ENCODE measurements around the gene LATS2.

LATS2 gene

GRCh38 chr13:20984879-20985278 lies 76.5 kb downstream of the LATS2 start:
- DNase-seq (ENCODE audit: extremely low read depth, low read depth): no peak
- TF ChIP-seq CTCF (IDR thresholded peaks at IDR 0.05; ENCODE audit: low read depth, low read length): no peak

GRCh38 chr13:20983386-20983785 lies 78.0 kb downstream of the LATS2 start:
- DNase-seq (ENCODE audit: extremely low read depth, low read depth): no peak
- TF ChIP-seq CTCF (IDR thresholded peaks at IDR 0.05; ENCODE audit: low read depth, low read length): no peak

- DNase-seq (ENCODE audit: extremely low read depth, low read depth): no peak
- no peak for TF ChIP-seq CTCF (IDR thresholded peaks at IDR 0.05; ENCODE audit: low read depth, low read length)
These were observed 79.9 kb downstream of the LATS2 start for GRCh38 chr13:20981370-20982095.

- DNase-seq (ENCODE audit: extremely low read depth, low read depth): no peak
- TF ChIP-seq CTCF (IDR thresholded peaks at IDR 0.05; ENCODE audit: low read depth, low read length): no peak
These were observed 80.5 kb downstream of the LATS2 start for GRCh38 chr13:20980899-20981298.

GRCh38 chr13:20980430-20980829 lies 81.0 kb downstream of the LATS2 start:
- no peak for TF ChIP-seq CTCF (IDR thresholded peaks at IDR 0.05; ENCODE audit: low read depth, low read length)
- no peak for DNase-seq (ENCODE audit: extremely low read depth, low read depth)

GRCh38 chr13:20977394-20977793 lies 84.0 kb downstream of the LATS2 start:
- no peak for DNase-seq (ENCODE audit: extremely low read depth, low read depth)
- TF ChIP-seq CTCF (IDR thresholded peaks at IDR 0.05; ENCODE audit: low read depth, low read length): no peak

GRCh38 chr13:20974981-20975585 lies 86.3 kb downstream of the LATS2 start:
- DNase-seq (ENCODE audit: extremely low read depth, low read depth): no peak
- TF ChIP-seq CTCF (IDR thresholded peaks at IDR 0.05; ENCODE audit: low read depth, low read length): no peak
